HCT116 (cell line): ENCODE data around the gene CHD2. TPM values are rescaled to one million over a fixed set of nuclear protein-coding genes. Genes with fewer than 3 reads are reported as not detected.

Experiments used
- ATAC-seq: fragments of 200-7000 bp; cut with Tn5 transposase; 2 replicates; pipeline ENCODE4 v1.9.1; 2020; ENCODE audit warnings: mild to moderate bottlenecking, moderate library complexity
- BruUV-seq: library from RNA; stranded (reverse); fragments of 400-500 nt; replicated peaks from 2 replicates; lab custom pipeline; 2021; lab: Mats Ljungman, UMichigan
- CTCF ChIA-PET: fragments of 300-600 bp; sonication (Branson Sonifier 250); formaldehyde crosslinking; loops from one replicate; lab custom pipeline; 2021; ENCODE audit warnings: antibody characterized with exemption; lab: Charles Lee
- POLR2A ChIA-PET: fragments of 300-600, 350-600 bp; sonication (Branson Sonifier 250); formaldehyde crosslinking; loops from one replicate; lab custom pipeline; 2021; ENCODE audit warnings: antibody characterized with exemption; lab: Charles Lee
- RAD21 ChIA-PET, 2 experiments: fragments of 300-600 bp; sonication (Branson Sonifier 250); formaldehyde crosslinking; loops; one replicate each; lab custom pipeline; 2023; ENCODE audit warnings: low total read pairs in 2 of 2; ENCODE audit not compliant: uncharacterized antibody in 2 of 2, unreplicated experiment in 2 of 2, low non-redundant PET in 1 of 2; lab: Charles Lee
- DNase-seq: peaks from one replicate; pipeline ENCODE4 v3.0.0-alpha.2; 2010; ENCODE audit warnings: low read depth, low spot score
- H2AFZ ChIP-seq: fragments of 200-600 bp; shearing (Covaris generic), sonication (generic); 2 replicates; pipeline ENCODE4 v1.6.1; 2017; ENCODE audit warnings: low read depth, mixed run types, mixed read lengths, antibody characterized with exemption, low read length; ENCODE audit not compliant: poor library complexity, severe bottlenecking
- H3K27ac ChIP-seq: 2 replicates; pipeline ENCODE4 v1.5.1; 2012; ENCODE audit warnings: low read depth, low read length
- H3K27me3 ChIP-seq: fragments of 200-600 bp; sonication (generic); 2 replicates; pipeline ENCODE4 v1.6.1; 2016; ENCODE audit warnings: mixed run types, low read length, mixed read lengths; ENCODE audit not compliant: insufficient read depth
- H3K36me3 ChIP-seq, 2 experiments: fragments of 200-500 bp in 1 of 2; fragments of 200-600 bp in 1 of 2; sonication (Bioruptor generic) in 1 of 2; sonication (generic) in 1 of 2; 2 replicates each; pipeline versions ENCODE4 v1.5.1 to v1.6.1; 2014 to 2016; ENCODE audit warnings: low read length in 2 of 2, inconsistent platforms in 1 of 2, mixed read lengths in 1 of 2, mixed run types in 1 of 2; ENCODE audit not compliant: insufficient read depth in 2 of 2, control insufficient read depth in 1 of 2
- H3K4me1 ChIP-seq, 2 experiments: fragments of 200-600 bp in 1 of 2; sonication (generic) in 1 of 2; 2 replicates each; pipeline versions ENCODE4 v1.5.1 to v1.6.1; 2012 to 2017; ENCODE audit warnings: low read length in 2 of 2, inconsistent platforms in 1 of 2, mild to moderate bottlenecking in 1 of 2, mixed read lengths in 1 of 2, mixed run types in 1 of 2, moderate library complexity in 1 of 2; ENCODE audit not compliant: insufficient read depth in 2 of 2, control insufficient read depth in 1 of 2
- H3K4me2 ChIP-seq: fragments of 200-600 bp; sonication (generic); 2 replicates; pipeline ENCODE4 v1.6.1; 2017; ENCODE audit warnings: mixed run types, low read length, mixed read lengths
- H3K4me3 ChIP-seq, 2 experiments: fragments of 200-600 bp in 1 of 2; sonication (generic) in 1 of 2; replicated peaks in 1 of 2; 2 replicates each; pipeline ENCODE4 v1.5.1; 2011 to 2016; ENCODE audit warnings: low read length in 2 of 2, control low read depth in 1 of 2, low read depth in 1 of 2, mild to moderate bottlenecking in 1 of 2, mixed read lengths in 1 of 2, mixed run types in 1 of 2
- H3K79me2 ChIP-seq: fragments of 200-600 bp; sonication (generic); 2 replicates; pipeline ENCODE4 v1.6.1; 2017; ENCODE audit warnings: mild to moderate bottlenecking, mixed run types, low read length, moderate library complexity, mixed read lengths; ENCODE audit not compliant: insufficient read depth
- H3K9ac ChIP-seq: fragments of 200-600 bp; sonication (generic); 2 replicates; pipeline ENCODE4 v1.6.1; 2016; ENCODE audit warnings: low read length, mixed read lengths
- H3K9me2 ChIP-seq: fragments of 200-600 bp; sonication (generic), shearing (Covaris generic); 2 replicates; pipeline ENCODE4 v1.6.1; 2017; ENCODE audit warnings: mixed run types, mild to moderate bottlenecking, moderate library complexity; ENCODE audit not compliant: insufficient read depth
- H3K9me3 ChIP-seq, 2 experiments: fragments of 200-500 bp in 1 of 2; fragments of 200-600 bp in 1 of 2; sonication (Bioruptor generic) in 1 of 2; sonication (generic) in 1 of 2; 2 replicates each; pipeline ENCODE4 v1.6.1; 2014 to 2017; ENCODE audit warnings: low read length in 2 of 2, mixed read lengths in 2 of 2, inconsistent platforms in 1 of 2, low read depth in 1 of 2, mild to moderate bottlenecking in 1 of 2, mixed run types in 1 of 2, moderate library complexity in 1 of 2; ENCODE audit not compliant: control insufficient read depth in 1 of 2, insufficient read depth in 1 of 2
- H4K20me1 ChIP-seq: fragments of 200-600 bp; sonication (generic), shearing (Covaris generic); 2 replicates; pipeline ENCODE4 v1.6.1; 2017; ENCODE audit warnings: mixed run types, mild to moderate bottlenecking, moderate library complexity; ENCODE audit not compliant: insufficient read depth
- CBX3 ChIP-seq: IDR thresholded peaks from 2 replicates; pipeline ENCODE4 v1.6.1; 2012; ENCODE audit warnings: low read depth
- CEBPB ChIP-seq: IDR thresholded peaks from 2 replicates; pipeline ENCODE4 v1.6.1; 2012; ENCODE audit warnings: low read depth
- EGR1 ChIP-seq: IDR thresholded peaks from 2 replicates; pipeline ENCODE4 v1.6.1; 2012; ENCODE audit warnings: low read depth
- ELF1 ChIP-seq: IDR thresholded peaks from 2 replicates; pipeline ENCODE4 v1.6.1; 2012; ENCODE audit warnings: low read depth, borderline replicate concordance
- FOSL1 ChIP-seq: IDR thresholded peaks from 2 replicates; pipeline ENCODE4 v1.6.1; 2012; ENCODE audit warnings: low read depth
- SP1 ChIP-seq: IDR thresholded peaks from 2 replicates; pipeline ENCODE4 v1.6.1; 2012; ENCODE audit warnings: low read depth
- YY1 ChIP-seq: IDR thresholded peaks from 2 replicates; pipeline ENCODE4 v1.6.1; 2011; ENCODE audit warnings: low read length, low read depth, moderate library complexity, mild to moderate bottlenecking; ENCODE audit not compliant: insufficient replicate concordance; ENCODE audit errors: extremely low read depth
- ZNF274 ChIP-seq: fragments of 200-500 bp; sonication (Bioruptor generic); IDR thresholded peaks from 2 replicates; pipeline ENCODE4 v1.6.1; 2014; ENCODE audit warnings: mild to moderate bottlenecking, low read depth, low read length, inconsistent platforms
- intact Hi-C: fragments of 100-400 bp; cut with micrococcal nuclease; formaldehyde crosslinking; loops from 2 replicates; pipeline ENCODE4 v1.10.0; 2022
- total RNA-seq: library from RNA; stranded (reverse); gene quantifications from one replicate; pipeline ENCODE4 v1.2.1, GENCODE V29; 2021; ENCODE audit not compliant: unreplicated experiment
- TF ChIP-seq, protein P1 (sequence below): IDR thresholded peaks from 2 replicates; pipeline ENCODE4 v1.6.1; 2012; ENCODE audit warnings: low read depth

The CHD2 gene
- total RNA-seq, 1 experiment from 2014 or later: 116 TPM

DNA sequence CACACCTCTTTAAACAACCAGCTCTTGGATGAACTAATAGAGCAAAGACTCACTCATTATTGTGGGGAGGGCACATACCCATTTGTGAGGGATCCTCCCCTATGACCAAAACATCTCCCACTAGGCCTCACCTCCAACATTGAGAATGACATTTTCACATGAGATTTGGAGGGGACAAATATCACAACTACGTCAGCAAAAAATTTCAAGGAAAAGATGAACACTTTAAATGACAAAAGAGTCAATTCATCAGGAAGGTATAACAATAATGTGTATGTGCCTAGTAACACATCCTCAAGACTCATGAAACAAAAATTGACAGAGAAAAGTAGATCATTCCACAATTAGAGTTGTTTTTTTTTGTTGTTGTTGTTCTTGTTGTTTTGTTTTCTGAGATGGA lies 38.4 kb upstream of the CHD2 start (continued):
- TF ChIP-seq CEBPB (no peak), SP1 (no peak), EGR1 (no peak), CBX3 (no peak)

GRCh38 chr15:92864127-92864814 lies 35.9 kb upstream of the CHD2 start:
- Histone ChIP-seq H3K4me2 (no peak overlapping the region), H3K4me3 (no peak overlapping the region)
- no peak for DNase-seq
- TF ChIP-seq YY1 (no peak), FOSL1 (no peak), ZNF274 (no peak), ELF1 (no peak)
- TF ChIP-seq, protein P1, sequence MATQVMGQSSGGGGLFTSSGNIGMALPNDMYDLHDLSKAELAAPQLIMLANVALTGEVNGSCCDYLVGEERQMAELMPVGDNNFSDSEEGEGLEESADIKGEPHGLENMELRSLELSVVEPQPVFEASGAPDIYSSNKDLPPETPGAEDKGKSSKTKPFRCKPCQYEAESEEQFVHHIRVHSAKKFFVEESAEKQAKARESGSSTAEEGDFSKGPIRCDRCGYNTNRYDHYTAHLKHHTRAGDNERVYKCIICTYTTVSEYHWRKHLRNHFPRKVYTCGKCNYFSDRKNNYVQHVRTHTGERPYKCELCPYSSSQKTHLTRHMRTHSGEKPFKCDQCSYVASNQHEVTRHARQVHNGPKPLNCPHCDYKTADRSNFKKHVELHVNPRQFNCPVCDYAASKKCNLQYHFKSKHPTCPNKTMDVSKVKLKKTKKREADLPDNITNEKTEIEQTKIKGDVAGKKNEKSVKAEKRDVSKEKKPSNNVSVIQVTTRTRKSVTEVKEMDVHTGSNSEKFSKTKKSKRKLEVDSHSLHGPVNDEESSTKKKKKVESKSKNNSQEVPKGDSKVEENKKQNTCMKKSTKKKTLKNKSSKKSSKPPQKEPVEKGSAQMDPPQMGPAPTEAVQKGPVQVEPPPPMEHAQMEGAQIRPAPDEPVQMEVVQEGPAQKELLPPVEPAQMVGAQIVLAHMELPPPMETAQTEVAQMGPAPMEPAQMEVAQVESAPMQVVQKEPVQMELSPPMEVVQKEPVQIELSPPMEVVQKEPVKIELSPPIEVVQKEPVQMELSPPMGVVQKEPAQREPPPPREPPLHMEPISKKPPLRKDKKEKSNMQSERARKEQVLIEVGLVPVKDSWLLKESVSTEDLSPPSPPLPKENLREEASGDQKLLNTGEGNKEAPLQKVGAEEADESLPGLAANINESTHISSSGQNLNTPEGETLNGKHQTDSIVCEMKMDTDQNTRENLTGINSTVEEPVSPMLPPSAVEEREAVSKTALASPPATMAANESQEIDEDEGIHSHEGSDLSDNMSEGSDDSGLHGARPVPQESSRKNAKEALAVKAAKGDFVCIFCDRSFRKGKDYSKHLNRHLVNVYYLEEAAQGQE: no peak
- TF ChIP-seq, all 23 proteins: peak for 0
- CTCF ChIA-PET: no interaction called here
- no peaks in the 10 kb centered on the region for H4K20me1 ChIP-seq
- RAD21 ChIA-PET: no interaction called here
- H2AFZ ChIP-seq: no peak overlapping the region
- no peaks in the 10 kb centered on the region for H3K9me2 ChIP-seq
- no TSS peak for BruUV-seq
- no peaks in the 10 kb centered on the region for H3K9me3 ChIP-seq
- no peak overlapping the region for H3K9ac ChIP-seq
- H3K36me3 ChIP-seq: no peaks in the 10 kb centered on the region
- no peak overlapping the region for H3K27ac ChIP-seq
- intact Hi-C loops: no loop called here
- no peak for ATAC-seq
- POLR2A ChIA-PET: interaction anchor here (1.1 kb wide), 1 partner anchor 18 kb away, joined by 3 read pairs; no protein-coding TSS in a partner anchor
- no peaks in the 10 kb centered on the region for H3K4me1 ChIP-seq
- no peaks in the 10 kb centered on the region for H3K79me2 ChIP-seq
- H3K27me3 ChIP-seq: no peaks in the 10 kb centered on the region
